GM18951 (cell line): ENCODE data around the gene PBX1.

Experiments used
- POLR2A ChIP-seq: IDR thresholded peaks from 4 replicates; pipeline ENCODE4 v1.6.1; 2011; ENCODE audit warnings: mild to moderate bottlenecking; ENCODE audit not compliant: insufficient read length, insufficient read depth; ENCODE audit errors: extremely low read depth
- in situ Hi-C: fragments of 300-500 bp; cut with MboI; formaldehyde crosslinking; loops from one replicate; pipeline ENCODE4 v1.12.0; 2022; ENCODE audit warnings: low sequenced_read_pairs, mixed read lengths, inconsistent platforms; ENCODE audit not compliant: unreplicated experiment

PBX1 gene

GRCh38 chr1:164823486-164824279 lies 264.7 kb downstream of the PBX1 start:
- no peak for TF ChIP-seq POLR2A
- in situ Hi-C loops: no loop called here

GRCh38 chr1:164824542-164824941 lies 265.6 kb downstream of the PBX1 start:
- in situ Hi-C loops: no loop called here
- no peak for TF ChIP-seq POLR2A

GRCh38 chr1:164830628-164831027 lies 271.6 kb downstream of the PBX1 start:
- no peak for TF ChIP-seq POLR2A
- in situ Hi-C loops: no loop called here

- TF ChIP-seq POLR2A: no peak
- in situ Hi-C loops: no loop called here
Measured at GRCh38 chr1:164834641-164835040, 275.7 kb downstream of the PBX1 start.

- no peak for TF ChIP-seq POLR2A
- in situ Hi-C loops: no loop called here
Measured at GRCh38 chr1:164836614-164837018, 277.6 kb downstream of the PBX1 start.

GRCh38 chr1:164838786-164839185 lies 279.8 kb downstream of the PBX1 start:
- in situ Hi-C loops: no loop called here
- no peak for TF ChIP-seq POLR2A

- in situ Hi-C loops: no loop called here
- no peak for TF ChIP-seq POLR2A
Measured at GRCh38 chr1:164840936-164841335, 282.0 kb downstream of the PBX1 start.

- in situ Hi-C loops: no loop called here
- no peak for TF ChIP-seq POLR2A
Measured at GRCh38 chr1:164841702-164842465, 282.9 kb downstream of the PBX1 start.

- in situ Hi-C loops: no loop called here
- TF ChIP-seq POLR2A: no peak
Measured at GRCh38 chr1:164842870-164843269, 283.9 kb downstream of the PBX1 start.

- in situ Hi-C loops: no loop called here
- TF ChIP-seq POLR2A: no peak
Measured at GRCh38 chr1:164843743-164844500, 284.9 kb downstream of the PBX1 start.

- in situ Hi-C loops: no loop called here
- TF ChIP-seq POLR2A: no peak
Measured at GRCh38 chr1:164846731-164847691, 288.0 kb downstream of the PBX1 start.

- in situ Hi-C loops: no loop called here
Measured at GRCh38 chr1:164853146-164853545, 294.2 kb downstream of the PBX1 start.

GRCh38 chr1:164855716-164856329 lies 296.8 kb downstream of the PBX1 start:
- in situ Hi-C loops: no loop called here

More at GRCh38 chr1:164853146-164853545, 294.2 kb downstream of the PBX1 start:
- no peak for TF ChIP-seq POLR2A

More at GRCh38 chr1:164855716-164856329, 296.8 kb downstream of the PBX1 start:
- TF ChIP-seq POLR2A: no peak
